K562 (cell line): ENCODE results near the gene MATCAP1. TPM values are rescaled to one million over a fixed set of nuclear protein-coding genes. Genes with fewer than 3 reads are reported as not detected.

Source experiments
- BMI1 ChIP-seq: fragments of 150-350 bp; IDR thresholded peaks from 2 replicates; pipeline ENCODE4 v1.6.1; 2014; ENCODE audit warnings: low read length
- DDX20 ChIP-seq: fragments of 450-650 bp; IDR thresholded peaks from 2 replicates; pipeline ENCODE4 v1.6.1; 2016; ENCODE audit warnings: missing genetic modification characterization, low read depth, mild to moderate bottlenecking, missing compliant biosample characterization, moderate library complexity
- ELF2 ChIP-seq: fragments of 250-450 bp; sonication (Bioruptor Pico); IDR thresholded peaks from 2 replicates; pipeline ENCODE4 v1.5.0; 2021; ENCODE audit warnings: mild to moderate bottlenecking
- ESRRB ChIP-seq: fragments of 250-450 bp; sonication (Bioruptor Pico); IDR thresholded peaks from 2 replicates; pipeline ENCODE4 v1.5.0; 2020; ENCODE audit warnings: mild to moderate bottlenecking, moderate library complexity, borderline replicate concordance
- HCFC1 ChIP-seq: IDR thresholded peaks from 2 replicates; pipeline ENCODE4 v1.6.1; 2012; ENCODE audit warnings: low read depth, low read length, improper control_type of control experiment
- HNRNPLL ChIP-seq: fragments of 200-400 bp; formaldehyde crosslinking; IDR thresholded peaks from 2 replicates; pipeline ENCODE4 v1.6.1; 2017; ENCODE audit warnings: low read length, low read depth, mild to moderate bottlenecking; ENCODE audit not compliant: poor library complexity, severe bottlenecking
- KDM5B ChIP-seq: fragments of 200-600 bp; sonication (generic); IDR thresholded peaks from 2 replicates; pipeline ENCODE4 v1.6.1; 2012; ENCODE audit warnings: low read depth, mild to moderate bottlenecking, moderate library complexity, low read length, control low read depth, inconsistent platforms; ENCODE audit not compliant: insufficient replicate concordance
- RCOR1 ChIP-seq, 2 experiments: IDR thresholded peaks; 2 replicates each; pipeline ENCODE4 v1.6.1; 2012; ENCODE audit warnings: low read depth in 2 of 2, low read length in 2 of 2, borderline replicate concordance in 1 of 2, improper control_type of control experiment in 1 of 2
- RNF2 ChIP-seq: sonication (generic); IDR thresholded peaks from 2 replicates; pipeline ENCODE4 v1.6.1; 2016
- SMARCA5 ChIP-seq: fragments of 450-650 bp; IDR thresholded peaks from 2 replicates; pipeline ENCODE4 v1.6.1; 2016
- SNIP1 ChIP-seq: fragments of 450-650 bp; IDR thresholded peaks from 2 replicates; pipeline ENCODE4 v1.7.1; 2017; ENCODE audit warnings: low read depth, mild to moderate bottlenecking
- TRIM24 ChIP-seq, 2 experiments: fragments of 450-650 bp; IDR thresholded peaks; 2 replicates each; pipeline ENCODE4 v1.6.1; 2016
- polyA plus RNA-seq, 8 experiments: library from polyadenylated mRNA; depleted of rRNA in 4 of 8; stranded (reverse) in 5 of 8; unstranded in 3 of 8; fragments of >200 nt; fragmentation: Nextera tagmentation in 2 of 8; fragmentation: Illumina TruSeq in 1 of 8; extraction: Ambion mirVana in 2 of 8; extraction: Trizol in 1 of 8; gene quantifications; 2 replicates each; pipeline versions ENCODE4 v1.2.1 to v1.2.3, GENCODE V29; 2011 to 2014; ENCODE audit warnings: inconsistent platforms in 1 of 8, missing spikeins in 1 of 8
- total RNA-seq, 7 experiments: library from RNA; depleted of rRNA in 6 of 7; stranded (reverse); fragments of >200 nt in 6 of 7; fragmentation: Illumina TruSeq in 2 of 7; extraction: Trizol in 2 of 7; gene quantifications; 2 replicates each; pipeline versions ENCODE4 v1.2.1 to v1.2.3, GENCODE V29; 2011 to 2021; ENCODE audit warnings: low replicate concordance in 1 of 7
- TF ChIP-seq, protein P1 (sequence below): fragments of 450-650 bp; IDR thresholded peaks from 2 replicates; pipeline ENCODE4 v1.6.1; 2016; ENCODE audit warnings: mild to moderate bottlenecking, moderate library complexity
- TF ChIP-seq, protein P2 (sequence below): fragments of 450-650 bp; IDR thresholded peaks from 2 replicates; pipeline ENCODE4 v1.6.1; 2016

The MATCAP1 gene
- total and polyA plus RNA-seq, 9 of the 15 experiments (the other 6 are each of a cell fraction or from before 2014, with no cell fraction given), result 3.4 to 20.5 (median 10.3) TPM

DNA sequence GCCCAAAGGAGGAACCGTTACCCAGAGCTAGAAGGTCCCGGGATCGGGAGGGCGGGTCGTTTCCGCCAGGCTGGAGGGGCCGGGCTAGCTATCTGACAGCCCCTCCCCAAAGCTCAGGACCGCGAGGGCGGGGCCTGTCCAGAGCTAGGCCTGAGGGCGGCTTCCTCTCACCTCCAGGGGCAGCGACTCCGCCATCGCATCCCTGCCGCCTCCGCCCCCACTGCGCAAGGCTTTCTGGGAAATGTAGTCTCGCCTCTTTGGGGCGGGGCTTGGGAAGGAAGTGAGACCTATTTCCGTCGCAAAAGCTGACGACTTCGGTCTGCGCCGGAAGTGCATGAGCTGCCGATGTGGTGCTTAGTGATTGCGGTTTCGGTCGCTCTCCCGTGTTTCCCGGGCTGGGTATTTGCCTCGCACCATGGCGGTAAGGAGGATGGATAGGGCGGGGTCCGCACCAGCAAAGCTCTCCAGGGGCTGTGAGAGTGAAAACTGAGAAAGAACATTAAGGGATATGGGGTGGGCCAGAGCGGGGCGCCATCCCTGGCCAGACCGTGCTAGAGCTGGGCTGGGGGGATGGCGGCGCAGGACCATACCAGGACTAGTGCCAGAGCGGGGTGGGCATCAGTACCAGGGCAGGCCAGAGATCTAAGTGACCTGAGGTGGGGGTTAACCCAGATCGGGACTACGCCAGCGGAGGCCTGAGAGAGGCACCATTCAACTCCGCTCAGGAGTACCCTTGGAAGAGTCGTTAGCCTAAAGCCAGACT lies 43.2 kb upstream of the MATCAP1 start, which contains the start of gene TMEM208 (continued):
- TF ChIP-seq, protein P1, sequence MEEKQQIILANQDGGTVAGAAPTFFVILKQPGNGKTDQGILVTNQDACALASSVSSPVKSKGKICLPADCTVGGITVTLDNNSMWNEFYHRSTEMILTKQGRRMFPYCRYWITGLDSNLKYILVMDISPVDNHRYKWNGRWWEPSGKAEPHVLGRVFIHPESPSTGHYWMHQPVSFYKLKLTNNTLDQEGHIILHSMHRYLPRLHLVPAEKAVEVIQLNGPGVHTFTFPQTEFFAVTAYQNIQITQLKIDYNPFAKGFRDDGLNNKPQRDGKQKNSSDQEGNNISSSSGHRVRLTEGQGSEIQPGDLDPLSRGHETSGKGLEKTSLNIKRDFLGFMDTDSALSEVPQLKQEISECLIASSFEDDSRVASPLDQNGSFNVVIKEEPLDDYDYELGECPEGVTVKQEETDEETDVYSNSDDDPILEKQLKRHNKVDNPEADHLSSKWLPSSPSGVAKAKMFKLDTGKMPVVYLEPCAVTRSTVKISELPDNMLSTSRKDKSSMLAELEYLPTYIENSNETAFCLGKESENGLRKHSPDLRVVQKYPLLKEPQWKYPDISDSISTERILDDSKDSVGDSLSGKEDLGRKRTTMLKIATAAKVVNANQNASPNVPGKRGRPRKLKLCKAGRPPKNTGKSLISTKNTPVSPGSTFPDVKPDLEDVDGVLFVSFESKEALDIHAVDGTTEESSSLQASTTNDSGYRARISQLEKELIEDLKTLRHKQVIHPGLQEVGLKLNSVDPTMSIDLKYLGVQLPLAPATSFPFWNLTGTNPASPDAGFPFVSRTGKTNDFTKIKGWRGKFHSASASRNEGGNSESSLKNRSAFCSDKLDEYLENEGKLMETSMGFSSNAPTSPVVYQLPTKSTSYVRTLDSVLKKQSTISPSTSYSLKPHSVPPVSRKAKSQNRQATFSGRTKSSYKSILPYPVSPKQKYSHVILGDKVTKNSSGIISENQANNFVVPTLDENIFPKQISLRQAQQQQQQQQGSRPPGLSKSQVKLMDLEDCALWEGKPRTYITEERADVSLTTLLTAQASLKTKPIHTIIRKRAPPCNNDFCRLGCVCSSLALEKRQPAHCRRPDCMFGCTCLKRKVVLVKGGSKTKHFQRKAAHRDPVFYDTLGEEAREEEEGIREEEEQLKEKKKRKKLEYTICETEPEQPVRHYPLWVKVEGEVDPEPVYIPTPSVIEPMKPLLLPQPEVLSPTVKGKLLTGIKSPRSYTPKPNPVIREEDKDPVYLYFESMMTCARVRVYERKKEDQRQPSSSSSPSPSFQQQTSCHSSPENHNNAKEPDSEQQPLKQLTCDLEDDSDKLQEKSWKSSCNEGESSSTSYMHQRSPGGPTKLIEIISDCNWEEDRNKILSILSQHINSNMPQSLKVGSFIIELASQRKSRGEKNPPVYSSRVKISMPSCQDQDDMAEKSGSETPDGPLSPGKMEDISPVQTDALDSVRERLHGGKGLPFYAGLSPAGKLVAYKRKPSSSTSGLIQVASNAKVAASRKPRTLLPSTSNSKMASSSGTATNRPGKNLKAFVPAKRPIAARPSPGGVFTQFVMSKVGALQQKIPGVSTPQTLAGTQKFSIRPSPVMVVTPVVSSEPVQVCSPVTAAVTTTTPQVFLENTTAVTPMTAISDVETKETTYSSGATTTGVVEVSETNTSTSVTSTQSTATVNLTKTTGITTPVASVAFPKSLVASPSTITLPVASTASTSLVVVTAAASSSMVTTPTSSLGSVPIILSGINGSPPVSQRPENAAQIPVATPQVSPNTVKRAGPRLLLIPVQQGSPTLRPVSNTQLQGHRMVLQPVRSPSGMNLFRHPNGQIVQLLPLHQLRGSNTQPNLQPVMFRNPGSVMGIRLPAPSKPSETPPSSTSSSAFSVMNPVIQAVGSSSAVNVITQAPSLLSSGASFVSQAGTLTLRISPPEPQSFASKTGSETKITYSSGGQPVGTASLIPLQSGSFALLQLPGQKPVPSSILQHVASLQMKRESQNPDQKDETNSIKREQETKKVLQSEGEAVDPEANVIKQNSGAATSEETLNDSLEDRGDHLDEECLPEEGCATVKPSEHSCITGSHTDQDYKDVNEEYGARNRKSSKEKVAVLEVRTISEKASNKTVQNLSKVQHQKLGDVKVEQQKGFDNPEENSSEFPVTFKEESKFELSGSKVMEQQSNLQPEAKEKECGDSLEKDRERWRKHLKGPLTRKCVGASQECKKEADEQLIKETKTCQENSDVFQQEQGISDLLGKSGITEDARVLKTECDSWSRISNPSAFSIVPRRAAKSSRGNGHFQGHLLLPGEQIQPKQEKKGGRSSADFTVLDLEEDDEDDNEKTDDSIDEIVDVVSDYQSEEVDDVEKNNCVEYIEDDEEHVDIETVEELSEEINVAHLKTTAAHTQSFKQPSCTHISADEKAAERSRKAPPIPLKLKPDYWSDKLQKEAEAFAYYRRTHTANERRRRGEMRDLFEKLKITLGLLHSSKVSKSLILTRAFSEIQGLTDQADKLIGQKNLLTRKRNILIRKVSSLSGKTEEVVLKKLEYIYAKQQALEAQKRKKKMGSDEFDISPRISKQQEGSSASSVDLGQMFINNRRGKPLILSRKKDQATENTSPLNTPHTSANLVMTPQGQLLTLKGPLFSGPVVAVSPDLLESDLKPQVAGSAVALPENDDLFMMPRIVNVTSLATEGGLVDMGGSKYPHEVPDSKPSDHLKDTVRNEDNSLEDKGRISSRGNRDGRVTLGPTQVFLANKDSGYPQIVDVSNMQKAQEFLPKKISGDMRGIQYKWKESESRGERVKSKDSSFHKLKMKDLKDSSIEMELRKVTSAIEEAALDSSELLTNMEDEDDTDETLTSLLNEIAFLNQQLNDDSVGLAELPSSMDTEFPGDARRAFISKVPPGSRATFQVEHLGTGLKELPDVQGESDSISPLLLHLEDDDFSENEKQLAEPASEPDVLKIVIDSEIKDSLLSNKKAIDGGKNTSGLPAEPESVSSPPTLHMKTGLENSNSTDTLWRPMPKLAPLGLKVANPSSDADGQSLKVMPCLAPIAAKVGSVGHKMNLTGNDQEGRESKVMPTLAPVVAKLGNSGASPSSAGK, result no peak
- TF ChIP-seq KDM5B, result peak; percentile 80
- TF ChIP-seq DDX20 (tag), result no peak
- TF ChIP-seq HNRNPLL, result peak; percentile 47
- no peak for TF ChIP-seq ESRRB
- peak; percentile 100 for TF ChIP-seq ELF2 (CRISPR knock-in tag)
- peak; percentile 85 for TF ChIP-seq RNF2
- no peak for TF ChIP-seq SNIP1
- TF ChIP-seq HCFC1, result peak; percentile 99
- 0 out of 4 replicates have a peak, but pooled peaks of 1 of the 2 experiments have one; percentile 51 for TF ChIP-seq RCOR1 (IDR thresholded peaks at IDR 0.05; ENCODE audit: borderline replicate concordance in 1 of 2, low read depth in 2 of 2, low read length in 2 of 2)
- no peak for TF ChIP-seq SMARCA5
- no peak for TF ChIP-seq BMI1
- no peak for TF ChIP-seq TRIM24 (IDR thresholded peaks at IDR 0.05)
- TF ChIP-seq, protein P2, sequence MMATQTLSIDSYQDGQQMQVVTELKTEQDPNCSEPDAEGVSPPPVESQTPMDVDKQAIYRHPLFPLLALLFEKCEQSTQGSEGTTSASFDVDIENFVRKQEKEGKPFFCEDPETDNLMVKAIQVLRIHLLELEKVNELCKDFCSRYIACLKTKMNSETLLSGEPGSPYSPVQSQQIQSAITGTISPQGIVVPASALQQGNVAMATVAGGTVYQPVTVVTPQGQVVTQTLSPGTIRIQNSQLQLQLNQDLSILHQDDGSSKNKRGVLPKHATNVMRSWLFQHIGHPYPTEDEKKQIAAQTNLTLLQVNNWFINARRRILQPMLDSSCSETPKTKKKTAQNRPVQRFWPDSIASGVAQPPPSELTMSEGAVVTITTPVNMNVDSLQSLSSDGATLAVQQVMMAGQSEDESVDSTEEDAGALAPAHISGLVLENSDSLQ, result peak; percentile 81
